ENCODE data around the gene CREB5. TPM values are rescaled to one million over a fixed set of nuclear protein-coding genes. Genes with fewer than 3 reads are reported as not detected.

CREB5 gene
- total and polyA plus RNA-seq, 2 experiments from 2014 or later, result 2.4 to 4.4 TPM

GRCh38 chr7:28841766-28842165 lies 429.4 kb downstream of the CREB5 start:
- Histone ChIP-seq H3K27me3 (ENCODE audit: insufficient read depth) (no peaks in the 10 kb centered on the region), H3K79me2 (replicated peaks; ENCODE audit: insufficient read depth) (no peaks in the 10 kb centered on the region), H3K4me1 (ENCODE audit: insufficient read depth) (peaks cover 5% of the 10 kb centered on the region; the same call in 1 of the 2 replicates), H3K4me2 (no peak overlapping the region), H2AFZ (no peak overlapping the region), H4K20me1 (replicated peaks; ENCODE audit: insufficient read depth) (no peaks in the 10 kb centered on the region), H3K4me3 (no peak overlapping the region), H3F3A (replicated peaks; ENCODE audit: low read depth) (no peaks in the 10 kb centered on the region), H3K36me3 (ENCODE audit: insufficient read depth) (no peaks in the 10 kb centered on the region), H3K9me2 (ENCODE audit: insufficient read depth) (no peaks in the 10 kb centered on the region), H3K27ac (ENCODE audit: low read depth) (no peak overlapping the region)
- Mint-ChIP-seq H3K4me1 (no peaks in the 10 kb centered on the region; the same call in 2 of the 3 replicates), H3K27me3 (ENCODE audit: insufficient read depth, low read depth, poor library complexity) (peaks cover 2% of the 10 kb centered on the region), H3K4me3 (no peak overlapping the region), H3K9me3 (peaks cover 13% of the 10 kb centered on the region; the same call in 2 of the 3 replicates), H3K27ac (no peak overlapping the region), H3K36me3 (ENCODE audit: low read depth) (peaks cover 8% of the 10 kb centered on the region; the same call in 2 of the 3 replicates)
- no peak for ATAC-seq
- DNase-seq (ENCODE audit: low spot score), result no peak
- TF ChIP-seq POLR2AphosphoS5 (IDR thresholded peaks at IDR 0.05; ENCODE audit: low read depth) (no peak), CREB1 (CRISPR knock-in tag; IDR thresholded peaks at IDR 0.05; ENCODE audit: low read depth) (no peak), EZH2phosphoT487 (IDR thresholded peaks at IDR 0.05; ENCODE audit: unreplicated experiment) (no peak), ZNF331 (CRISPR knock-in tag; IDR thresholded peaks at IDR 0.05; ENCODE audit: low read depth) (no peak), ZNF114 (CRISPR knock-in tag; IDR thresholded peaks at IDR 0.05) (no peak), STAT1 (IDR thresholded peaks at IDR 0.05; ENCODE audit: unreplicated experiment) (no peak), NANOG (IDR thresholded peaks at IDR 0.05; ENCODE audit: borderline replicate concordance) (no peak), EZH2 (IDR thresholded peaks at IDR 0.05; ENCODE audit: low read depth, unreplicated experiment) (no peak), JUNB (IDR thresholded peaks at IDR 0.05; ENCODE audit: unreplicated experiment) (no peak)
- TF ChIP-seq, protein P1, sequence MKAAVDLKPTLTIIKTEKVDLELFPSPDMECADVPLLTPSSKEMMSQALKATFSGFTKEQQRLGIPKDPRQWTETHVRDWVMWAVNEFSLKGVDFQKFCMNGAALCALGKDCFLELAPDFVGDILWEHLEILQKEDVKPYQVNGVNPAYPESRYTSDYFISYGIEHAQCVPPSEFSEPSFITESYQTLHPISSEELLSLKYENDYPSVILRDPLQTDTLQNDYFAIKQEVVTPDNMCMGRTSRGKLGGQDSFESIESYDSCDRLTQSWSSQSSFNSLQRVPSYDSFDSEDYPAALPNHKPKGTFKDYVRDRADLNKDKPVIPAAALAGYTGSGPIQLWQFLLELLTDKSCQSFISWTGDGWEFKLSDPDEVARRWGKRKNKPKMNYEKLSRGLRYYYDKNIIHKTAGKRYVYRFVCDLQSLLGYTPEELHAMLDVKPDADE (IDR thresholded peaks at IDR 0.05), result no peak
- TF ChIP-seq, protein P2, sequence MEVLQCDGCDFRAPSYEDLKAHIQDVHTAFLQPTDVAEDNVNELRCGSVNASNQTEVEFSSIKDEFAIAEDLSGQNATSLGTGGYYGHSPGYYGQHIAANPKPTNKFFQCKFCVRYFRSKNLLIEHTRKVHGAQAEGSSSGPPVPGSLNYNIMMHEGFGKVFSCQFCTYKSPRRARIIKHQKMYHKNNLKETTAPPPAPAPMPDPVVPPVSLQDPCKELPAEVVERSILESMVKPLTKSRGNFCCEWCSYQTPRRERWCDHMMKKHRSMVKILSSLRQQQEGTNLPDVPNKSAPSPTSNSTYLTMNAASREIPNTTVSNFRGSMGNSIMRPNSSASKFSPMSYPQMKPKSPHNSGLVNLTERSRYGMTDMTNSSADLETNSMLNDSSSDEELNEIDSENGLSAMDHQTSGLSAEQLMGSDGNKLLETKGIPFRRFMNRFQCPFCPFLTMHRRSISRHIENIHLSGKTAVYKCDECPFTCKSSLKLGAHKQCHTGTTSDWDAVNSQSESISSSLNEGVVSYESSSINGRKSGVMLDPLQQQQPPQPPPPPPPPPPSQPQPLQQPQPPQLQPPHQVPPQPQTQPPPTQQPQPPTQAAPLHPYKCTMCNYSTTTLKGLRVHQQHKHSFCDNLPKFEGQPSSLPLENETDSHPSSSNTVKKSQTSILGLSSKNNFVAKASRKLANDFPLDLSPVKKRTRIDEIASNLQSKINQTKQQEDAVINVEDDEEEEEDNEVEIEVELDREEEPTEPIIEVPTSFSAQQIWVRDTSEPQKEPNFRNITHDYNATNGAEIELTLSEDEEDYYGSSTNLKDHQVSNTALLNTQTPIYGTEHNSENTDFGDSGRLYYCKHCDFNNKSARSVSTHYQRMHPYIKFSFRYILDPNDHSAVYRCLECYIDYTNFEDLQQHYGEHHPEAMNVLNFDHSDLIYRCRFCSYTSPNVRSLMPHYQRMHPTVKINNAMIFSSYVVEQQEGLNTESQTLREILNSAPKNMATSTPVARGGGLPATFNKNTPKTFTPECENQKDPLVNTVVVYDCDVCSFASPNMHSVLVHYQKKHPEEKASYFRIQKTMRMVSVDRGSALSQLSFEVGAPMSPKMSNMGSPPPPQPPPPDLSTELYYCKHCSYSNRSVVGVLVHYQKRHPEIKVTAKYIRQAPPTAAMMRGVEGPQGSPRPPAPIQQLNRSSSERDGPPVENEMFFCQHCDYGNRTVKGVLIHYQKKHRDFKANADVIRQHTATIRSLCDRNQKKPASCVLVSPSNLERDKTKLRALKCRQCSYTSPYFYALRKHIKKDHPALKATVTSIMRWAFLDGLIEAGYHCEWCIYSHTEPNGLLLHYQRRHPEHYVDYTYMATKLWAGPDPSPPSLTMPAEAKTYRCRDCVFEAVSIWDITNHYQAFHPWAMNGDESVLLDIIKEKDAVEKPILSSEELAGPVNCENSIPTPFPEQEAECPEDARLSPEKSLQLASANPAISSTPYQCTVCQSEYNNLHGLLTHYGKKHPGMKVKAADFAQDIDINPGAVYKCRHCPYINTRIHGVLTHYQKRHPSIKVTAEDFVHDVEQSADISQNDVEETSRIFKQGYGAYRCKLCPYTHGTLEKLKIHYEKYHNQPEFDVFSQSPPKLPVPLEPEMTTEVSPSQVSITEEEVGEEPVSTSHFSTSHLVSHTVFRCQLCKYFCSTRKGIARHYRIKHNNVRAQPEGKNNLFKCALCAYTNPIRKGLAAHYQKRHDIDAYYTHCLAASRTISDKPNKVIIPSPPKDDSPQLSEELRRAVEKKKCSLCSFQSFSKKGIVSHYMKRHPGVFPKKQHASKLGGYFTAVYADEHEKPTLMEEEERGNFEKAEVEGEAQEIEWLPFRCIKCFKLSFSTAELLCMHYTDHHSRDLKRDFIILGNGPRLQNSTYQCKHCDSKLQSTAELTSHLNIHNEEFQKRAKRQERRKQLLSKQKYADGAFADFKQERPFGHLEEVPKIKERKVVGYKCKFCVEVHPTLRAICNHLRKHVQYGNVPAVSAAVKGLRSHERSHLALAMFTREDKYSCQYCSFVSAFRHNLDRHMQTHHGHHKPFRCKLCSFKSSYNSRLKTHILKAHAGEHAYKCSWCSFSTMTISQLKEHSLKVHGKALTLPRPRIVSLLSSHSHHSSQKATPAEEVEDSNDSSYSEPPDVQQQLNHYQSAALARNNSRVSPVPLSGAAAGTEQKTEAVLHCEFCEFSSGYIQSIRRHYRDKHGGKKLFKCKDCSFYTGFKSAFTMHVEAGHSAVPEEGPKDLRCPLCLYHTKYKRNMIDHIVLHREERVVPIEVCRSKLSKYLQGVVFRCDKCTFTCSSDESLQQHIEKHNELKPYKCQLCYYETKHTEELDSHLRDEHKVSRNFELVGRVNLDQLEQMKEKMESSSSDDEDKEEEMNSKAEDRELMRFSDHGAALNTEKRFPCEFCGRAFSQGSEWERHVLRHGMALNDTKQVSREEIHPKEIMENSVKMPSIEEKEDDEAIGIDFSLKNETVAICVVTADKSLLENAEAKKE (CRISPR knock-in tag; IDR thresholded peaks at IDR 0.05), result no peak
- TF ChIP-seq, protein P3, sequence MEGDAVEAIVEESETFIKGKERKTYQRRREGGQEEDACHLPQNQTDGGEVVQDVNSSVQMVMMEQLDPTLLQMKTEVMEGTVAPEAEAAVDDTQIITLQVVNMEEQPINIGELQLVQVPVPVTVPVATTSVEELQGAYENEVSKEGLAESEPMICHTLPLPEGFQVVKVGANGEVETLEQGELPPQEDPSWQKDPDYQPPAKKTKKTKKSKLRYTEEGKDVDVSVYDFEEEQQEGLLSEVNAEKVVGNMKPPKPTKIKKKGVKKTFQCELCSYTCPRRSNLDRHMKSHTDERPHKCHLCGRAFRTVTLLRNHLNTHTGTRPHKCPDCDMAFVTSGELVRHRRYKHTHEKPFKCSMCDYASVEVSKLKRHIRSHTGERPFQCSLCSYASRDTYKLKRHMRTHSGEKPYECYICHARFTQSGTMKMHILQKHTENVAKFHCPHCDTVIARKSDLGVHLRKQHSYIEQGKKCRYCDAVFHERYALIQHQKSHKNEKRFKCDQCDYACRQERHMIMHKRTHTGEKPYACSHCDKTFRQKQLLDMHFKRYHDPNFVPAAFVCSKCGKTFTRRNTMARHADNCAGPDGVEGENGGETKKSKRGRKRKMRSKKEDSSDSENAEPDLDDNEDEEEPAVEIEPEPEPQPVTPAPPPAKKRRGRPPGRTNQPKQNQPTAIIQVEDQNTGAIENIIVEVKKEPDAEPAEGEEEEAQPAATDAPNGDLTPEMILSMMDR (conservative IDR thresholded peaks at IDR 0.05; ENCODE audit: low read depth in 2 of 2), result no peak
- TF ChIP-seq, protein P4, sequence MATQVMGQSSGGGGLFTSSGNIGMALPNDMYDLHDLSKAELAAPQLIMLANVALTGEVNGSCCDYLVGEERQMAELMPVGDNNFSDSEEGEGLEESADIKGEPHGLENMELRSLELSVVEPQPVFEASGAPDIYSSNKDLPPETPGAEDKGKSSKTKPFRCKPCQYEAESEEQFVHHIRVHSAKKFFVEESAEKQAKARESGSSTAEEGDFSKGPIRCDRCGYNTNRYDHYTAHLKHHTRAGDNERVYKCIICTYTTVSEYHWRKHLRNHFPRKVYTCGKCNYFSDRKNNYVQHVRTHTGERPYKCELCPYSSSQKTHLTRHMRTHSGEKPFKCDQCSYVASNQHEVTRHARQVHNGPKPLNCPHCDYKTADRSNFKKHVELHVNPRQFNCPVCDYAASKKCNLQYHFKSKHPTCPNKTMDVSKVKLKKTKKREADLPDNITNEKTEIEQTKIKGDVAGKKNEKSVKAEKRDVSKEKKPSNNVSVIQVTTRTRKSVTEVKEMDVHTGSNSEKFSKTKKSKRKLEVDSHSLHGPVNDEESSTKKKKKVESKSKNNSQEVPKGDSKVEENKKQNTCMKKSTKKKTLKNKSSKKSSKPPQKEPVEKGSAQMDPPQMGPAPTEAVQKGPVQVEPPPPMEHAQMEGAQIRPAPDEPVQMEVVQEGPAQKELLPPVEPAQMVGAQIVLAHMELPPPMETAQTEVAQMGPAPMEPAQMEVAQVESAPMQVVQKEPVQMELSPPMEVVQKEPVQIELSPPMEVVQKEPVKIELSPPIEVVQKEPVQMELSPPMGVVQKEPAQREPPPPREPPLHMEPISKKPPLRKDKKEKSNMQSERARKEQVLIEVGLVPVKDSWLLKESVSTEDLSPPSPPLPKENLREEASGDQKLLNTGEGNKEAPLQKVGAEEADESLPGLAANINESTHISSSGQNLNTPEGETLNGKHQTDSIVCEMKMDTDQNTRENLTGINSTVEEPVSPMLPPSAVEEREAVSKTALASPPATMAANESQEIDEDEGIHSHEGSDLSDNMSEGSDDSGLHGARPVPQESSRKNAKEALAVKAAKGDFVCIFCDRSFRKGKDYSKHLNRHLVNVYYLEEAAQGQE (IDR thresholded peaks at IDR 0.05; ENCODE audit: unreplicated experiment), result no peak
